ENCODE measurements around the gene ZNF750.

GRCh38 chr17:82805254-82805653 is 34.6 kb downstream of the ZNF750 start:
- TF ChIP-seq CTCF (tag by site-specific recombination; IDR thresholded peaks at IDR 0.05) (no peak), ELK4 (IDR thresholded peaks at IDR 0.05; ENCODE audit: borderline replicate concordance, low read depth, low read length) (no peak), PRDM4 (tag by site-specific recombination; IDR thresholded peaks at IDR 0.05) (no peak), TCF7L2 (IDR thresholded peaks at IDR 0.05; ENCODE audit: borderline replicate concordance, low read depth, low read length) (no peak), ZNF274 (IDR thresholded peaks at IDR 0.05; ENCODE audit: low read length) (no peak), ZNF274 (tag by site-specific recombination; IDR thresholded peaks at IDR 0.05; ENCODE audit: borderline replicate concordance) (no peak), PRDM6 (tag by site-specific recombination; IDR thresholded peaks at IDR 0.05) (no peak), ZNF48 (tag by site-specific recombination; IDR thresholded peaks at IDR 0.05) (no peak), ZBTB7A (tag by site-specific recombination; IDR thresholded peaks at IDR 0.05; ENCODE audit: low read depth) (no peak), SP7 (tag by site-specific recombination; IDR thresholded peaks at IDR 0.05) (no peak), ZNF560 (tag by site-specific recombination; IDR thresholded peaks at IDR 0.05; ENCODE audit: borderline replicate concordance) (no peak), IKZF3 (tag by site-specific recombination; IDR thresholded peaks at IDR 0.05) (no peak)

All from HEK293 (cell line).